GM21381 (cell line): ENCODE measurements around the gene RABGAP1.
"Not testable (repeated sequence)": the region's sequence is repeated elsewhere in the genome, so short reads cannot be mapped to it uniquely, and the experiment has no call there.

Experiments used
- ATAC-seq: cut with Tn5 transposase; IDR thresholded peaks from one replicate; pipeline ENCODE4 v1.9.1; 2021; ENCODE audit warnings: mild to moderate bottlenecking, moderate library complexity; ENCODE audit not compliant: unreplicated experiment

RABGAP1 gene

DNA sequence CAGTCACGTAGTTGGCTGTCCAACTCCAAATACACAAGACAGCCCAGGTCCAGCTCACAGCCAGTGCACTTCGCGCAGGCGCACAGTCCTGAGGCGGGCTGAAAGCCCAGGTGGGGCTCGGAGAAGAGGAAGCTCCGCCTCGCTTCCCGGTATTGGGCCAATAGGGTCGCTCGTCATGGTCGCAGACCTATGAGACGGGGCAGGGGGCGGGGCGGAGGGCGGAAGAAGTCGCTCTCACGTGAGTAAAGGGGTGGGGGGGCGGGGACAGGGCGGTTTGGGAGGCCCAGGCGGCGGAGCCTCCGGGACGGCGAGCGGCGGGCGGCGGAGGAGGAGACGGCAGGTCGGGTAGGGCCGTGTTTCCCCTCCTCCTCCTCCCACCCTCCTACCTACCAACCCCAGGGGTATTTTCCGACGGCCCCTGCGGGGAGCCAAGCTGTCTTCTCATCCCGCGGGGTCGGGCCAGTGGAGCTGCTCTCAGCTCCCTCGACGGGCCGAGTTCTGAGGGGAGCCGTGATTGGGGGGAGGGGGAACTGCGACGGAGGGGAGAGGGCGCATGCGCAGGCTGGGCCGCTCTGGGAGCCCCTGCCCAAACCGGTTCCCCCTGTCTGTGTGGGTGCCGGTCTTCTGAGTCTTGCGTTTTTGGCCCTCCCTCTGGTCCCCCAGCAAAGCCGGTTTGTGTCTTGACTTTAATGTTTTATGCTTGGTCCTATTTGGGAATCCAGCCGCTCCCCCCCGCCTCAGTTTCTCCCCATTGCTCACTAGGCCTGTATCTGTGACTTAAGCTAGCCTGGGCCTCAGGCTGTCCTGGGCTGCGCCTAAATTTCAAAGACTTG lies at the start of gene RABGAP1:
Gene RABGAP1 (plus strand): TSS at position 272 of the 833 bp plus-strand sequence. CDS start 16,040 bp downstream, outside the sequence.
- ATAC-seq = peak; percentile 98

DNA sequence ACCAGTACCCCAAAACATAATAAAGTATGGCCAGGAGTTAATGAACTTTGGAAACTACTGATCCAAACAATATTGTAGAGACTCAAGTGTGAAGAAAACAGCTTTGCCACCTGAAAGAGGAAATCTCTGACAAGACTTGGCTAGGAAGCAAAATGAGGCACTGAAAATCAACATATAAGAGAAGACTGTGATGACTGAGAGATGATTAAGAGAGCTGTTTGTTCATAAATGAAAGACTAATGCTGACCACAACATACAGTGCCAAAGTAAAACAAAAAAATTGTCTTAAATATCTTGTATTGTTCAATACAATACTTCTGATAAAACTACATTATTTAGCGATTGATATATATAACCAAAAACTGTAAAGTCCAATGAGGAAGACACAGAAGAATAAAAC lies 42.9 kb upstream of the RABGAP1 start:
- ATAC-seq = no peak

DNA sequence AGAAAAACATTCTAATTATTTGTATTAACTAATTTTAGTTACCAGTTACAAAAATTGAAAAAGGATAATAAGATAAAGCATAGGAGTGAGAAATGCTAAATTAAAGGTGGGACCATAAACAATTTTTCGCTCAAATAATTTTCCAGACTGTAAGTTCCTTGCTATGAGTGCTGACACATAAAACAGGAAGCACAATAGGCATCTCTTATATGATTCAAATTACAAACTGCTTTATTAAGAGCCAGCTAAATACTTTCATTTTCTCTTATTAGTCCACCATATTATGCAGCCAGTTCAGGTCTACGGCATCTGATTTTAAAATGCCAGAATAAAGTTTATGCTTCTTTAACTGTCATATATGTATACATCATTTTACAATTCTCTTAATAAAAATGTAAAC lies 40.0 kb upstream of the RABGAP1 start:
- ATAC-seq = no peak

DNA sequence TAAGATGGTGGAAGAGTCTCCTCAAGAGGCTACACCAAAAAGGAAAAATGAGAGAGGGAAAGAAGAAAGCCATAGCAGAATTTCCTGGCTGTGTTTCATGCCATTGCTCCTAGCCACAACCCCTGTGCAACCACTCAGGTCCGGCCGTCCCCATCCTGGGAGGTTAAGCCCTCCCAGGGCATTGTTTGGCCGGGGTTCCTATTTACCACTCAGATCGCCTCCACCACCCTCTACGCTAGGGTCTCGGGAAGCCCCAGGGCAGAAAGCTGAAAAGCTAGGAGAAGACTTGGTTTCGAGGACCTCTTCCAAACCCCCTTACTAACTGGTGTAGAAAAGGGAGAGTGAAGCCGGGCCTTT lies 36.4 kb upstream of the RABGAP1 start:
- peak; percentile 15 for ATAC-seq

DNA sequence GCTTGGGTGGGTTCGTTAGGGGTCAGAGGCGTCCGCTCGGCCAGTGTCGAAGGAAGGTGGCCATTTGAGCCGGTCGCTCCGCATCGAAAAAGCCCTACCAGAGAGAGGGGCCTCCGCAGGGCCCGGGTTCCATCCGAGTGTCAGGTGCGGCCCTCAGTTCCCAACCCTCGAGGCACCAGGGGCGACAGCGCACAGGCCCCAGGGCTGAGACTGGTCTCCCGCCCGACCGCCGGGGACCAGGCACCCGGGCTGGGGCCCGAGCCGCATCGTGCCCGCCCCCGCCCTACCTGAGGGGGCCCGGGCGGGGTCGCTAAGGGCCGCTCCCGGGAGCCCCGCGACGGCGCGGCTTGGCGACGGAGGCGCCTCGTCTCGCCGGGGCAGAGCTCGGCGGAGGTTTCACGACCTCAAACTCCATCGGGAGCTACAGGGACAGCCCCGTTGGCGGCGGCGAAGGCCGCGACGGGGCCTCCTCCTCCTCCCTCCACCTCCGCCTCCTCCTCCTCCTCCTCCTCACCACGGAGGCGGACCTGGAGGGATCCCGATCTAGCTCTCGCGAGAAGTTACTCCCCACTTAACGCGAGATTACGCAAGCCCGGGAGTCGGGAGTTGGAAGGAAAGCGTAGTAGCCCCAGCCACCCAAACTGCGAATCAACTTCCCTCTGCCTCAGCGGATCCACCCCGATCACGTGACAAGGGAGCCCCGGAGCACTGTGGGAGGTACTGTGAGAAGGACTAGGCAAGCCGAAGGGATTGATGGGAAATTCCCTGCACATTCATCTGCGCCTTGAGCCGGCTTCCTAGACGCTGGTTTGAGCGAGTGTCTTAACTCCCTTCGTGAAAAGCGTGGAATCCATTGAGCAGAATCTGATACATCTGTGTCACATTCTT lies 35.8 kb upstream of the RABGAP1 start, which contains the start of gene RC3H2:
Gene RC3H2 (minus strand): TSS at position 537 of the 888 bp plus-strand sequence. CDS start 7,850 bp downstream, outside the sequence.
- ATAC-seq = peak; percentile 88

DNA sequence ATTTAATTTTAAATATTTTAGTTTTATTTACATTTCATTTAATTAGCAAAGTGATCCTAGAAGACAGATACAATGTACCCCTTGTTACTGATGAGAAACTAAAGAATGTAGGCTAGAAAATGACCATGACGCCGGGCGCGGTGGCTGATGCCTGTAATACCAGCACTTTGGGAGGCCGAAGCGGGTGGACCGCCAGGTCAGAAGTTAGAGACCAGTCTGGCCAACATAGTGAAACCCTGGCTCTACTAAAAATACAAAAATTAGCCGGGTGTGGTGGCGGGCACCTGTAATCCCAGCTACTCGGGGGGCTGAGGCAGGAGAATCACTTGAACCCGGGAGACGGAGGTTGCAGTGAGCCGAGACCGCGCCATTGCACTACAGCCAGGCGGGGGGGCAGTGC lies 34.7 kb upstream of the RABGAP1 start:
- ATAC-seq = not testable (repeated sequence)

DNA sequence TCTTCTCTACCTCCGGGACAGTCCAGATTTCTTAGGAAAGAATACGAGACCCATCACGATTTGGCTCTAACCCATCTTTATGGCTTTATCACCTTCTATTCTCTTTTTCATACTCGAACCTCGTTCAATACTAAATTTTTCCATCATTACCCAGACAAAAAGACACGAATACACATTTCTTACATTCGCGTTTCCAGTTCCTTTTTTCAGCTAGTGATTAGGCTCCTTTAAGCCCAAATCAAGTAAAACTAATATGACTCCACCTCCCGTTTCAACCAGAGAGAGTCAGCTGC lies 28.2 kb upstream of the RABGAP1 start:
- ATAC-seq = no peak

DNA sequence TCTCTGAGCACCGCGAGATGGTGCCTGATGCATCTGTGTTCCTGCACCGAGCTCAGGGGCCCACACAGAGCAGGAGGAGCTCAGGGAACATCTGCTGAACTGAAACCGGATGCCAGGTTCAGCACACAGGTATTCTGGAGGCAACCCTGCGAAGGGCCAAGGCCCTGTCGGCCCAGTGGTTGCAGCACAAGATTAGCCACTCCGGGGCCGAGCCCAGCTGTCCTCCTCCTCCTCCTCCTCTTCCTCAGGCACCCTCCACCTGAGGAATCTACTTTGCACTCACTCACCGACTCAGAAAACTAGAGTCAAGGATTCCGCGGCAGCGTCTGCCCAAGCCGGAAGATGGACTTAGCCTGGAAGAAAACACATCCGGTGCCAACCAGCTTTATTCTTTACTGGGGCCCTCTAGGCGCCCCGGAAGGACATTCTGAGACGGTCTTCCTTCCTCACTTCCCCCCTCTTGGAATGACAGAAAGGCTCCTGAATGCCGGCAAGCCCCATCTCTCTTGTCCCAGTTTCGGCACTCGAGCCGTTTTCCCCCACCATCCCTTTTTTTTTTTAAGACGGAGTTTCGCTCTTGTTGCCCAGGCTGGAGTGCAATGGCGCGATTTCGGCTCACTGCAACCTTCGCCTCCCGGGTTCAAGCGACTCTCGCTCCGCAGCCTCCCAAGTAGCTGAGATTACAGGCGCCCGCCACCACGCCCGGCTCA lies 27.7 kb upstream of the RABGAP1 start, which contains the start of gene ZBTB6:
Gene ZBTB6 (minus strand): TSS at position 360 of the 710 bp plus-strand sequence. CDS start 1,251 bp downstream, outside the sequence.
- peak; percentile 98 for ATAC-seq

DNA sequence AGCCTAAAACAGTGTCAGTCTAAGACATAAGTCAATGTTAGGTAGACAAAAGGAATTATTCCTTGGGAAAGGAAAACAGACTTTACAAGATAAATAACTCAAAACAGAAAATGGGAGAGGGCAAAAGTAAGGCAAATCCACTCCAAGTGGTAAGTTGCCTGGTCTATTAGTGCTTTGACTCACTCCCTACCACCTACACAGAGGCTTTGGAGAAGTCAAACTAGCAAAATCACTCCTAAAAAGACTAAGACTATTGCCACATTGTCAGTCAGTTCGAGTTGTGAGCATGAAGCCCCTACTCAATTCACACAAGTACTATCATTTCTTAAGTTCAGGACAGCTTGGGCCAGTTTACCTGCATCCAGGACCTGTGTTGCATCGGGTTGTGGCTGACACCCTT lies 22.5 kb upstream of the RABGAP1 start:
- no peak for ATAC-seq

DNA sequence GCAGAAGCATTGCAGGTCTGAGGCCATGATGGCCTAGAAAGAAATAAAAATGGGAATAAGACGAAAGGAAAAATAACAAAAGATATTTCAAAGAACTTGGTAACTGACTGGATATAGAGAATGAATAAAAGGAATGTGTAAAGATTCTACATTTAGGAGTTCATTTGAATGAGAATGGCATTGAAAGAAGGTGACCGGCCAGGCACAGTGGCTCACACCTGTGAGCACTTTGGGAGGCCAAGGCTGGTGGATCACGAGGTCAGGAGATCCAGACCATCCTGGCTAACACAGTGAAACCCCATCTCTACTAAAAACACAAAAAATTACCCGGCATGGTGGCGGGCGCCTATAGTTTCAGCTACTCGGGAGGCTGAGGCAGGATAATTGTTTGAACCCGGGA lies 18.1 kb upstream of the RABGAP1 start:
- ATAC-seq = no peak

DNA sequence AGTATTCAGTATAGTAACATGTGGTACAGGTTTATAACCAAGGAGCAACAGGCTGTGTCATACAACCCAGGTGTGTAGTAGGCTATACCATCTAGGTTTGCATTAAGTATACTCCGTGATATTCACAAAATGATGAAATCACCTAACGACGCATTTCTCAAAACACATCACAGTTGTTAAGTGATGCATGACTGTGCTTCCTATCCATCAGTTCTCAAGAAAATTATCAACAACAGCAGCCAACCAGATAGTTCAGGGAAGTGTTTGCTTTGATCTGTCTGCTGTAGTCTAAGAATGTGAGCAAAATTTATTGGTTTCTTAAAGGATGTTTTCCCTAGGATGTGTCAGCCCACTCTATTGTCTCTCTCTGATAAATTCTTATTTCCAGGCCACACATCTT lies 16.9 kb upstream of the RABGAP1 start:
- ATAC-seq = no peak

DNA sequence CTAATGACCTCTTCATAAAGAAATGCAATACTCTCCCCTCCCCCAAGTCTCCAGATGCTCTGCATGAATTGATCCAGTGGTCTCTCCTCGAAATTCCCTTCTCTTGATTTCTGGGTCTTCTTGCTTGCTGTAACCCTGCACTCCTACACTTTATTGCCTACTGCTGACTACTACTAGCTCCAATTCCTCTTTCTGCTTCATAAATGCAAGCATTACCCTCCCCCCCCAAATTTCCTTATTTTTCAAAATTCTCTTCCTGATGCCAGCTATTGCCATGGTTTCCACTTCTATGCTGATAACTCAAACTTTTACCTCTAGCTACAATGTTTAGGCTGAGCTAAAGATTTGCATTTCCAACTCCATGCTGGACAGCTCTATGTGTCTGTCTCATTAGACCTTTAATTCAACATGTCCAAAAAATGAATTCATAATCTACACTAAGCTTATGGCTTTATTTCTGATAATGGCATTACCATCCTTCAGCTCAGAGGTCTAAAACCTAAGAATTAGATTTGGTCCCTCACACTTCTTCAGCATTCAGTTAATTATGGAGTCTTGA lies 10.9 kb upstream of the RABGAP1 start:
- ATAC-seq = no peak

DNA sequence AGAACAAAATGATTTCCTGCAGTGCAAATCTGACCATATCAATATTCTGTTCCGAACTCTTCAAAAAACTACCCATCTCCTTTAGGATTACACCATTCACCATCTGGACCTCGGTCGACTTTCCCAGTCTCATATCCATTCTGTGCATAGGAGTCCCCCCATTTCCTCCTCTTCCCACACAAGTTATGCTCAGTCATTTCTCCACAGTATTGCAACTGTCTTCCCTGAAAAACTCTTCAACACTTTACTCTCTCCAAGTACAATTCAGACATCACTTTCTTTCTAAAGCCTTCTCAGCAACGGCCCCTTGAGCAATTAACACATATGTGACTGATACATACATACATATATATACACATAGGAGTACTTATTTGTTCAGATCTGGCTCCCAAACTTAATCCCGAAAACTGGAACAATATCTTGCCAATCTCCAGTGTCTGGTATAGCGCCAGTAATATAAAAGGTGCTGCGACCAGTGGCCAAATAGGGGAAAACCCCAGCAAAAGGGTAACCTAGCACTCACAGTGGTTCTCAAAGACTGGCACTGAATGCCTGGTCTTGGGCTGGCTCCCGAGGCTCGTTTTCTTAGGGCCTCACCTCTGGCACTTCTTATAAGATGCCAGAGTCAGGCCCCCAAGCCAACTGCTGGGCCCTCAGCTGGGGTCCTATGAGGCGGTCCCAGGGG lies 10.1 kb upstream of the RABGAP1 start:
- ATAC-seq = no peak

DNA sequence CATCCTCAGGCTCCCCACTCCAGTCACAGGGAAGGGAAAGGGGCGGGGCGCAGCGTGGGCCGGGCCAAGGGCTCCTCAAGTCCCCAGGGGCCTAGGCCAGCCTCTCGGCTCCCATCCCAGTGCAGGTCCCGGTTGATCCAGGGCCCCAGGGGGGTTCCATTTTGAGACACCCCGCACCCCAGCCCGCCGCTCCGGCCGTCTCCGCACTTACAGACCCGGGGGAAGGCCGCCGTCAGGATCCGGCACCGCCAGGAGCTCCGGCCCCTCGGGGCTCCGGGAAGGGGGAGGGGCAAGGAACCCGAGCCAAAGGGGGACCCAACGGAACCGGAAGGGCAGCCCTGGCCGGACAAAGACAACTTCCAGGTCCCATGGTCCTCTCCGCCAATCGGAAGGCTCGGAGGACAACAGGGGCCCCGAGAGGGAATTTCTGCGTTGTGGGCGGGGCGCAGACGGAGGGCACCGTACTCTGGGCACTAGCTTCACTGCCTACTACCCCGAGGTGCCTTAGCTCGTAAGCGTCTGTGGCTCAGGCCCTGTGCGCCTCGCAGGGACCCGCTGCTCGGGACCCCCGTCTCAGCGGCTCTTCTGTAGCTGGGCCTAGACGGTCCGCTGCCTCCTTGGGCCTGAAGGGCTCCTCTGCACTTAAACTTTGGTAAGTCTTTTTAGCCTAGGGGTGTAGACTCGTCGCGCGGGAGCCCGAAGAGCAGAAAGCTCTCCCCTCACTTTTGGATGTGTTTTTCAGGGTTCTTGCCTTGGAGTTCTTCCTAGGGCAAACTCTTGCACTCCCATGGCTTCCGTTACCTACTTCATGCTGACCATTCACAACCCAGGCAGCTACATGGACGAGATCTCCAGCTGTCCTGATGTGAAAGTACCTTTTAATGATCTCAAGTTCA lies 9.3 kb upstream of the RABGAP1 start, which contains the start of gene ZBTB26:
Gene ZBTB26 (minus strand): TSS at position 287 of the 896 bp plus-strand sequence. CDS start 11,578 bp downstream, outside the sequence.
- ATAC-seq = peak; percentile 92

DNA sequence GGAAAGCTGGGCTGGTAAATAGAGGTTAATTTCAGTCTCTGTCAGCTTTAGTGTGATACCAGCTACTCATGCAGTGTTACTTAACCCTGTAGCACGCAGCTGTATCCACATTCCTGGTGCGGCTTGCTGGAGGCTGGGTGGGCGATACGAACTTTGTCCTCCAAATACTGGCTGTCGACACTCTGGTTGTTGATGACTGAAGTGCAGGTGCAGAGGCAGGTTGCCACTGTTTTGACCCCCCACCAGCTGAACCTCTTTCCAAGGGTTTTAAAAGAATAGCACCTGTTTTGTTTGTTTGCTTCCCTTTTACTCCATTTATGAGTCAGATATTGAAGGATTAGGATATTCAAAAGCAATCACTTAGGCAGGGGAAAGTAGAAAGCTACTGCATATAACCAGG lies 4.4 kb upstream of the RABGAP1 start:
- no peak for ATAC-seq

DNA sequence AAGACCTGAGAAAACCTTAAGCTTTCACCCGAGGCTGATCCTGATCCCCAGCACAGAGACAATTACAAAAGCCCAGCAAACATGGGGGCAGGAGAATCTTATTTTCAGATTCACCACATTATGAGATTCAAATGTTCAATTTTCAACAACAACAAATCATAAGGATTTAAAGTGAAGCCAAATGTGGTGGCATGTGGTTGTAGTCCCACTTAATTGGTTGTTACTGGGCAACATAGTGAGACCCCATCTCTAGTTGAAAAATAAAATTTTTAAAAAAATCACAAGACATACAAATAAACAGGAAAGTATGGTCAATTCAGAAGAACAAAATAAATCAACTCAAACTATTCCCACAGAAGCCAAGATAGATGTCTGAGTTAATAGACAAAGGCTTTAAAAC lies 3.9 kb upstream of the RABGAP1 start:
- no peak for ATAC-seq

DNA sequence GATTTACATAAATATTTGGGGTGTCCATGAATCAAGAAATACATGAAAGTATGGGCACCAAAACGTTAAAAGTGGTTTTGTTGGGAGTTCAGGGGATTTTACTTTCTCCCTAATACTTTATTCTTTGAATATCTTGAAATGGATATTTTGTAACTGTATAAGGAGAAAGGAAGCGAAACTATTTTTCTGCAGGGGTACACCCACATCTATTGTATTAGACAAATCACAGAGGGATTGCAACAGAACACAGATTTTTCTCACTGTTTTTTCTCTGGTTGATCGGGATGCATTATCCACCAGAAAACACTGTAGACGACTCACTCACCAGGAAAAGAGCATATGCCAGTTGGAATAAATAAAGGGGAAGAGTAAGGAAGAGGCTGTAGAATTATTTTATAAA lies 1.2 kb upstream of the RABGAP1 start:
- no peak for ATAC-seq

DNA sequence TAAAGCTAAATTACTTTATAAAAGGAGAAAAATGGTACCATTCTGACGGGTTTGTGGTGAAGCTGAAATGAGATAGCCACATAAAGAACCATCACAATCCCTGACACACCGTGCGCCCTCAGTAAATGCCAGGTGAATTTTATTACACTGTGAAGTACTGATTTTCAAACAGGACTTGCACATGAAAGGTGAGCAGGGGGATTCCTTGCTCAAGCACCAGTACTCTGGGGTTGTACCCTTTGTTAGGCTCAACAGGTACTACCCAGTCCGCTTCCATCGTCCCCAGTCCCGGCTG lies 419 bp upstream of the RABGAP1 start:
- no peak for ATAC-seq

DNA sequence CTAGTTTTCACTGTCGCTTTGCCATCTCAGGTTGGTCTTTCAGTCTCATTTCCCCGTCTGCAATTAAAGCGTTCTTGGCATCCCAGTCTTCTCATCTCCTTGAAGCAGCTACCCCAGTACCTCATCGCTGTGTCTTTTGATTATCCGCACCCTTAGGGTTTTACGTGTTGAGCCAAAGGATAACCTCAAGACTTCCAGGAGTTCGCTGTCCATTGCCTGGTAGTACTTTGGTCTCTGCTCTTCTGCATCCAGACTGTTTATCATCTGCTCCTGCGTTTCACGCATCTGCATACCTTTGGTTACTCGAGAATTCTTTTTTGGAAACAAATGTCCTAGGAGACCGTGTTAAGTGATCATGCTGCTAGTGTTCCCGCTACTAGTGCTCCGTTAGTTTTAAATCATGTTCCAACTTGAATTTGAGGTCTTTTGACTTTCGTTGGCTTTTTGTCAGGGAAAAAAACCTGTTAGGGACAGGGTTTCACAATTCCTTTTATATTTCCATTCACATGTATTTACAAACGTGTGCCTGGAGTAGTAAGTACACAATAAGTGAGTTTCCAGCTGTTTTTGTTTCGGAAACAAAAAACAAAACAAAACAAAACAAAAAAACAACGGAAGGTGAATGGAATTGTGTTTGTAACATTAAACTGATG lies 888 bp downstream of the RABGAP1 start:
- ATAC-seq = no peak
